BE2C (cell line): ENCODE measurements around the gene DGKI.

Experiments used
- DNase-seq: peaks from one replicate; pipeline ENCODE4 v3.0.0-alpha.2; 2020
- H3K27me3 ChIP-seq: fragments of 250-450 bp; sonication (Bioruptor Pico); 2 replicates; pipeline ENCODE4 v1.5.1; 2020; ENCODE audit warnings: mild to moderate bottlenecking
- H3K36me3 ChIP-seq: fragments of 250-450 bp; sonication (Bioruptor Pico); 2 replicates; pipeline ENCODE4 v1.5.1; 2020; ENCODE audit warnings: mild to moderate bottlenecking
- H3K4me1 ChIP-seq: fragments of 250-450 bp; sonication (Bioruptor Pico); 2 replicates; pipeline ENCODE4 v1.5.1; 2020
- H3K4me3 ChIP-seq: 2 replicates; pipeline ENCODE4 v1.5.1; 2011; ENCODE audit warnings: low read depth, low read length
- H3K9me3 ChIP-seq: fragments of 250-450 bp; sonication (Bioruptor Pico); 2 replicates; pipeline ENCODE4 v1.5.1; 2020
- CTCF ChIP-seq: IDR thresholded peaks from 2 replicates; pipeline ENCODE4 v1.5.1; 2012; ENCODE audit warnings: mild to moderate bottlenecking, low read depth, low read length

The DGKI gene

GRCh38 chr7:137888241-137888640 is 41.5 kb upstream of the DGKI start:
- no peaks in the 10 kb centered on the region for H3K9me3 ChIP-seq
- no peak overlapping the region for H3K4me3 ChIP-seq
- no peak for TF ChIP-seq CTCF
- H3K4me1 ChIP-seq, result no peaks in the 10 kb centered on the region
- no peaks in the 10 kb centered on the region for H3K27me3 ChIP-seq
- no peak for DNase-seq
- H3K36me3 ChIP-seq, result peaks cover 5% of the 10 kb centered on the region; the same call in 1 of the 2 replicates

GRCh38 chr7:137886746-137887145 is 40.0 kb upstream of the DGKI start:
- no peaks in the 10 kb centered on the region for H3K9me3 ChIP-seq
- TF ChIP-seq CTCF, result no peak
- DNase-seq, result no peak
- peaks cover 10% of the 10 kb centered on the region for H3K36me3 ChIP-seq
- no peaks in the 10 kb centered on the region for H3K4me1 ChIP-seq
- no peaks in the 10 kb centered on the region for H3K27me3 ChIP-seq
- no peak overlapping the region for H3K4me3 ChIP-seq

GRCh38 chr7:137886281-137886680 is 39.5 kb upstream of the DGKI start:
- TF ChIP-seq CTCF, result no peak
- H3K36me3 ChIP-seq, result peaks cover 14% of the 10 kb centered on the region
- H3K27me3 ChIP-seq, result no peaks in the 10 kb centered on the region
- no peak for DNase-seq
- no peak overlapping the region for H3K4me3 ChIP-seq
- H3K9me3 ChIP-seq, result no peaks in the 10 kb centered on the region
- H3K4me1 ChIP-seq, result no peaks in the 10 kb centered on the region

GRCh38 chr7:137885678-137886077 is 38.9 kb upstream of the DGKI start:
- no peak for DNase-seq
- no peak for TF ChIP-seq CTCF
- Histone ChIP-seq H3K4me1 (no peaks in the 10 kb centered on the region), H3K4me3 (no peak overlapping the region), H3K9me3 (no peaks in the 10 kb centered on the region), H3K27me3 (no peaks in the 10 kb centered on the region), H3K36me3 (peaks cover 16% of the 10 kb centered on the region)

GRCh38 chr7:137882806-137883205 is 36.0 kb upstream of the DGKI start:
- peaks cover 19% of the 10 kb centered on the region for H3K36me3 ChIP-seq
- no peak overlapping the region for H3K4me3 ChIP-seq
- no peaks in the 10 kb centered on the region for H3K27me3 ChIP-seq
- DNase-seq, result no peak
- no peak for TF ChIP-seq CTCF
- H3K4me1 ChIP-seq, result no peaks in the 10 kb centered on the region
- no peaks in the 10 kb centered on the region for H3K9me3 ChIP-seq

GRCh38 chr7:137882261-137882668 is 35.5 kb upstream of the DGKI start:
- no peaks in the 10 kb centered on the region for H3K9me3 ChIP-seq
- H3K27me3 ChIP-seq, result no peaks in the 10 kb centered on the region
- H3K4me1 ChIP-seq, result no peaks in the 10 kb centered on the region
- DNase-seq, result peak; percentile 28
- no peak for TF ChIP-seq CTCF
- H3K36me3 ChIP-seq, result peaks cover 19% of the 10 kb centered on the region
- H3K4me3 ChIP-seq, result no peak overlapping the region
